Heart left ventricle (tissue), 13 donors: ENCODE results near the gene MAMDC2.

ENCODE experiments used
- CTCF ChIP-seq, 12 donors: fragments of 200-600 bp; sonication (generic) in 4 of 12; IDR thresholded peaks; one replicate each; pipeline versions ENCODE4 v1.5.0 to v1.8.0; 2018 to 2022; ENCODE audit warnings: antibody characterized with exemption in 12 of 12, mild to moderate bottlenecking in 5 of 12
- POLR2A ChIP-seq, 2 donors: fragments of 450-650 bp; IDR thresholded peaks; one replicate each; pipeline ENCODE4 v1.6.1; 2017; ENCODE audit warnings: antibody characterized with exemption in 2 of 2, mild to moderate bottlenecking in 2 of 2, moderate library complexity in 2 of 2
- donor health status: ischemic (EF 13 %, LVEDD 7.1; RV severe dilation, severe dysfunction).
- donor health status: DM: no; HTN: yes; CAD: no.
- donor health status: DM: no; HTN: no; CAD: no.
- donor health status: ischemic (EF 25% LVEDD 6.9; RV normal size, moderate dysfunction).
- donor health status: ischemic (EF 25% LVEDD 5.7; RV mildly dilated, moderate dysfunction).
- donor health status: ischemic (EF 35%, LVEDD 5.7; RV mildly dilated, moderate dysfunction).
- donor health status: nonischemic (EF 11% LVEDD 7.7; RV severe dilation, severe dysfunction).
- donor health status: DM: yes; HTN: yes; CAD: no.
- donor health status: PGD.
- donor health status: ischemic (EF 29% LVEDD 5.4; RV normal size, mild dysfunction).
- donor health status: nonischemic (EF 23%, LVEDD 6.1; RV moderate dilation, normal function).

GRCh38 chr9:70100362-70100761 is 56.7 kb downstream of the MAMDC2 start:
- no peak for TF ChIP-seq CTCF (IDR thresholded peaks at IDR 0.05)
- no peak for TF ChIP-seq POLR2A (IDR thresholded peaks at IDR 0.05)
